Measurements from ENCODE around the gene NDE1.
"Not testable (repeated sequence)": the region's sequence is repeated elsewhere in the genome, so short reads cannot be mapped to it uniquely, and the experiment has no call there.

The NDE1 gene, protein sequence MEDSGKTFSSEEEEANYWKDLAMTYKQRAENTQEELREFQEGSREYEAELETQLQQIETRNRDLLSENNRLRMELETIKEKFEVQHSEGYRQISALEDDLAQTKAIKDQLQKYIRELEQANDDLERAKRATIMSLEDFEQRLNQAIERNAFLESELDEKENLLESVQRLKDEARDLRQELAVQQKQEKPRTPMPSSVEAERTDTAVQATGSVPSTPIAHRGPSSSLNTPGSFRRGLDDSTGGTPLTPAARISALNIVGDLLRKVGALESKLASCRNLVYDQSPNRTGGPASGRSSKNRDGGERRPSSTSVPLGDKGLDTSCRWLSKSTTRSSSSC

DNA sequence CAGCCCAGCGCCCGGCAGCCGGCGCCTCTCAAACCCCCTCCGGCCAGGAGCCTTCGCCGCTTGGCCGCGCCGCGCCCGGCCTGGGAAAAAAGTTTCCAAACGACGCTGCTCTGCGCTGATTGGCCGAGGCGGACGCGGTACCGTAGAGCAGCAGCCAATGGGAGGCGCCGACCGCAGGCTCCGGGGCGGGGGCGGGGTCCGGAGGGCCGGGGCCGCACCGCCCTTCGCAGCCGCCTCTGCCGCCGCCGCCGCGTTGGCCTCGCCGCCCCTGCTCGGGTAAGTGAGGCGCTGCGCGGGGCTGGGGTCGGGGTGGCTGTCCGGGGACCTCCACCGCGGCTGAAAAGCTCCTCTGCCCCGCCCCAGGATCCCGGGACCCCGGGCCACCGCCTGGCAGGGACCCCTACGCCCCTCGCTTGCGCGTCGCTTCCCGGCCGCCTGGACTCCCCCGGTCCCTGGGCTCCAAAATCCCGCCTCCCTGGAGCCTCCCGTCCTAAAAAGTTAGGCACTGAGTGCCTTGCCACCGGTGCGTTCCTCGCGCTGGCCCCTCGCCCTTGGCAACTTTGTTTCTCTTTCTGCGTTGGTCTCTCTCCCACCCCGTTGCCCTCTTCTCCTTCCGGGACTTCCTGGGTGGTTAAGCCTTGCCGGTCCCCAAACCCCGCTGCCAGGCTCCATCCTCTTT lies at the start of gene NDE1:
Gene NDE1, plus strand, starts transcription at position 227 of the 679 bp plus-strand sequence. CDS start 14,534 bp downstream, outside the sequence.
- FAIRE-seq: no peak

DNA sequence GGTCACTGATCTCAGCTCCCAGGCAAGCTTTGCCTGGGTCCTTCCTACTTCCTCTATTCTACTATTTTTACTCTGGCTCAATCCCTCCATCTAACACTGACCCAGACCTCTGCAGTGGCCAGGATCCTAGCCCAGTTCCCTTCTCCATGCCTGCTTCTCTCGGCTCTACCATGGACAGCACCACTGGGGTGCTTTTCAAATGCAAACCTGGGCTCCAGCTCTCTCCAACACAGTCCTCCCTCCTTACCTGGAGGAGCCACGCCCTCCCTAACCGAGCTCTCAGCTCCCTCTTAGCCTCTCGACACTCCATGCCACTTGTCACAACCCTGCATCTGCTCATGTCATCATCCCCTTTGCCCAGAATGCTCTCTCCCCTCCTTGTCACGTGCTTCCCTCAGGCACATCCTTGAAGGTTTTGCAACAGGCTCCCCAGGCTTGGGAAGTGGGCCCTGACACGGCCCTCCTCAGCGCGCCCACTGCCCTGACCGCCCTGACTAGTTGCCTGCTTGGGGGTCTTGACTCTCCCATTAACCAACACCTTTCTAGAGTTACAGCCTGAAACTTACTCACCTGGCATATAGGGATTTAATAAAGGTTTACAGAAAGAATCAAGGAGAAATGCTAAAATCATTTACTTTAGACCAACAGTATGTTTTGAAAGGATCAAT lies 48.7 kb upstream of the NDE1 start:
- no peak for FAIRE-seq

GRCh38 chr16:15602285-15603044 lies 47.6 kb upstream of the NDE1 start:
- no peak for FAIRE-seq

DNA sequence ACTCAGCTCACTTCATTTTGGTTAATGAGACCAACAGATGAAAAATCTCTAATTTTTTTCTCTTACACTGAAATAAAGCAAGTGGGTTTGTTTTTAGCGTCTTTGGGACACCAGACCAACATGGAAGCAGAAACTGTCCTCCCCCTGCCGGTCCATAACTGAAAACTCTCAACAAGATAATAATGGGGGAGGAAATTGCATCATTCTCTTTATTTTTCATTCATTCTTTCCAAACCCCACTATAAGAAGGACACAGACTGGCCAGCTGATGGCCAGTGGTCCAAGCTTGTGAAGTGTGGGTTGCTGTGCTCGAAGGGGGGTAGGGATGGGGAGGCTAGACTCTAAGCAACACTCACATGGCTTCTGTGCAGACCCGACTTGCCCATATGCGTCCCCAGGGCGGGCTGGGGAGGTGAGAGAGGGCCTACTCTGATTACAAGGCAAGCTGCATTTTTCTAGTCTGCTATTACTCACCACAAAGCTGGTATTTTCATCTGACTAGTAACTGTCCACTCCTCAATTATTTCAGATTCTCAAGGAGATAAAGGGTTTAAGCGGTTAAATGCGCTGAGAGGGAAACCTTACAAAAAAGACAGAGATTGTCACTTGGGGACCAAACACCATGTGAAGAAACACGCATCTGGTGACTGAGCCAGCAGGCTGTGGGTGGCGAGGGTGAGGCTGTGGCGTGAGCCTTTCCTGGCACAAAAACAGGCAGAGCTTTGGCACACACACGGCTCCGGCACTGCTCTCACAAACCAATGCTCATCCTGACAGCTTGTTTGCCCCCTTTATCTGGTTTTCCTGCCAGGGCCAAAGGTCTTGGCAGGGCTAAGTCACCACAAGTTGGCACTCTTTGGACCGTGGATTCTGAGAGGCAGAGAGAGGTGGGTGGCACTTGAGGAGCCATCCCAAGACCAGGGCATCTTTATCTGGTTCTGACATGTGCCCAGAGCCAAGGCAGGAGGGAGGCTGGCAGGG lies 45.3 kb upstream of the NDE1 start:
- FAIRE-seq: no peak

- FAIRE-seq: no peak
Measured at GRCh38 chr16:15605839-15606517, 44.1 kb upstream of the NDE1 start.

DNA sequence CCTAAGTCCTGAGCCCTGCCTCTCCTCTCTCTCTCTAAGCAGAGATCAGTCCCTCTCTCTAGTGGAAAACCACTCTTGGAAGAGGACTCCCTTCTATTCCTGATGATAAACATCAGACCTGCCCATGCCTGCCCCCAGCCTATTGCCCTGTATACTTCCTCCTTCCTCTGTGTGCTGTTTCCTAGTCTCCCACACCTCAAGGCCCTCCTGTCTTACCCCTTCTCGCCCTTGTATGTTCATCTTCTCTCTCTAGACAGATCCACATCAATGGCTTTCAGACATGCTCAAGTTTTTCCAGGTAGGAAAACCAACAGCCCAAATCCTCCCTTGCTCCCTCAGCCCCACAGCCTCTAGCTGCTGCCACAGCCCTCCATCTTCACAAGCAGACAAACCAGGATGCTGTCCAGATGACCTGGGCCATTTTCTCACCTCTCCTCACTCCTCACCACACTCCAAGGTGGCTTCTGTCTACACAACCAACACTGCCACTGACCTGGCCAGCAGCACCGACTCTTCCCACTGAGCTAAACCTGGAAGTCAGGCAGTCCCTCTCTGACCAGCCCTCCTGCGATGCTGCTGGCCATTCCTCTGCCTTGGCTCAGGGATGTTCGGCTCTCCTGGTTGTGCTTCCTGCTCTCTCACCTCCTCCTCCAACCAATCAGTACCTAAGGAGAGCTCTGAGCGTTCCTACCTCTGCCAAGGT lies 43.4 kb upstream of the NDE1 start:
- FAIRE-seq: no peak

DNA sequence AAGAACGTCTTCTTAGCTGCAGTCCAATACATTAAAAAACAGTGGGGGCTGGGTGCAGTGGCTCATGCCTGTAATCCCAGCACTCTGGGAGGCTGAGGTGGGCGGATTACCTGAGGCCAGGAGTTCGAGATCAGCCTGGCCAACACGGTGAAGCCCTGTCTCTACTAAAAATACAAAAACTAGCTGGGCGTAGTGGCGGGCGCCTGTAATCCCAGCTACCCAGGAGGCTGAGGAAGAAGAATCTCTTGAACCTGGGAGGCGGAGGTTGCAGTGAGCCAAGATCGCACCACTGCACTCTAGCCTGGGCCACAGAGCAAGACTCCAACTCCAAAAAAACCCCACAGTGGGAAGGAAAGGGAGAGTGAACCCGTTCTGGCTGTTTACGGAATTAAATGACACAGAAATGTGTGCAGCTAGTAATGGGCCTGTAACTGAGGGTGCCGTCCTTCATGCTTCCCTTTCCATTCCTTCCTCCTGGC lies 42.8 kb upstream of the NDE1 start:
- not testable (repeated sequence) for FAIRE-seq

DNA sequence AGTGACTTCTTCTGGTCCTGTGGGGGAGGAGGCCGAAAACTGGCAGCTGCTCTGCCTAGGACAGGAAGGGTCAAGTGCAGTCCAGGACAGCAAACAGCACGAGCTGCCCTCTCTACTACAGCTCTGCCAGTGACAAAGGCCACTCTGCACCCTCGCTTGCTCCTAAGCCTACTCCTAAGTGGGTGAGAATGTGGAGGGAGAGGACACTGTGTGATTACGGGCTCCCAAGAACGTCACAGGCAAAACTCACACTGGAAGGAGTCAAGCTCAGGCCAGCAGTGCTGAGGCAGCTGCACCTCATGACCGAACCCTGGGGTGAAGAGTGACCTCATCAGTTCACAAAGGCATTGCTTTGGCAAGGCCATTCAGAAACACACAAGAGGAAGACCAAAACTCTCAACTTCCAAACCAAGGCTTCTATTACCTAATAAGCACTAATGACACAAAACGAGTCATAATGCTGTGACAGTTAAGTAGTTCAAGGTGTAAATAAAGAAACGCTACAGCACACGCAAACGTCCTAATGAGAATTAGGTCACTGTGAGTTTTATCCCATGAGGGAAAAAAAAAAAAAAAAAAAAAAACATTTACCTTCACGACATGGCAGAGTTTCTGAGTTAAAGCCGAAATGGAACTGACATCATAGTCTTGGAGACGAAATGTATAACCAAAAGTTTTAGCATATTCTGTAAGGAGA lies 42.2 kb upstream of the NDE1 start:
- no peak for FAIRE-seq

DNA sequence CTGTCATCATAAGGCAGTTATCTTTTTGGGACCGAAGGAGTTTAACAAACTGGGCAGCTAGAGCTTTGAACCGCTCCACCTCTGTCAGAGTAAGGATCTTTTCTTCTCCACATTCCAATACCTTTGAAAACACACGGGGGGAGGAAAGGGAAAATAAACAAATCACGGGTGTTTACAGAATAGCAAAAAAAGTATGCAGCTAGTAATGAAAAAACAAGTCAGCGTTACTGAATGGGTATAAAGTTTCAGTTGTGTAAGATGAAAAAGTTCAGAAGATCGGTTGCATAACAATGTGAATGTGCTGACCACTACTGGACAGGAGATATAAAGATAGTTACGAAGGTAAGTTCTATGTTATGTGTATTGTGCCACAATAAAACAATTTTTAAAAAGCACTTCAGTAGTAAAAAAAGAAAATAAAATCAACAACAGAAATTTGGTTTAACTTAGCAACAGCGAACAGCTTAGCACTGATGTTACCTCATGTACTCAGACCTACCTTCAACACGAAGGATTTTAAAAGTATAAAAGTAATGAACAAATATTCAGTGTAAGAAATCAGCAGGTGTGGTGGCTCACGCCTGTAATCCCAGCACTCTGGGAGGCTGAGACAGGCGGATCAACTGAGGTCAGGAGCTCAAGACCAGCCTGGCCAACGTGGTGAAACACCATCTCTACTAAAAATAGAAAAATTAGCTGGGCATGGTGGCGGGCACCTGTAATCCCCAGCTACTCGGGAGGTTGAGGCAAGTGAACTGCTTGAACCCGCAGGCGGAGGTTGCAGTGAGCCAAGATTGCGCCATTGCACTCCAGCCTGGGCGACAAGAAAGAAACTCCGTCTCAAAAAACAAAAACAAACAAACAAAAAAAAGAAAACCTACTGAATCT lies 41.4 kb upstream of the NDE1 start:
- no peak for FAIRE-seq

GRCh38 chr16:15609286-15609649 lies 40.8 kb upstream of the NDE1 start:
- FAIRE-seq: no peak

DNA sequence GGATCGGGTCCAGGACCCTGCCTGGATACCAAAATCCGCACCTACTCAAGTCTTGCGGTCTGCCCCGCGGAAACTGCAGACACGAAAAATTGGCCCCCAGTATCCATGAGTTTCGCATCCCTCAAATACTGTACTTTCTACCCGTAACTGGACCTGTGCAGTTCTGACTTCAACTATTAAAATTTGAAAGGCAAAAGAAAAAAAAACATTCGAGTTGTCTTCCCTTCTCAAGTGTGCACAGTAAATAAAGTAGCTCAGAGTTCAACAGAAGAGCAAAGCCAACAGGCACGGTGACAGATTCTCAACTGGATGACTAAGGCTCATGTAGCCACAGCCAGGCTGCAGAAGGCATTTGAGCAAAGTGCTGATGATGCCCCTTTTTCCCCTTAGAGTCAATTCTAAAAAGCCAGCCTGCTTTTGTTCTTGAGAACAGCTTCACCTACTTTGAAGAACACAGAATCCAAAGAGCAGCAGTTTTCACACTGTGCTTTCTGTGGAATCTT lies 39.6 kb upstream of the NDE1 start:
- FAIRE-seq: no peak

DNA sequence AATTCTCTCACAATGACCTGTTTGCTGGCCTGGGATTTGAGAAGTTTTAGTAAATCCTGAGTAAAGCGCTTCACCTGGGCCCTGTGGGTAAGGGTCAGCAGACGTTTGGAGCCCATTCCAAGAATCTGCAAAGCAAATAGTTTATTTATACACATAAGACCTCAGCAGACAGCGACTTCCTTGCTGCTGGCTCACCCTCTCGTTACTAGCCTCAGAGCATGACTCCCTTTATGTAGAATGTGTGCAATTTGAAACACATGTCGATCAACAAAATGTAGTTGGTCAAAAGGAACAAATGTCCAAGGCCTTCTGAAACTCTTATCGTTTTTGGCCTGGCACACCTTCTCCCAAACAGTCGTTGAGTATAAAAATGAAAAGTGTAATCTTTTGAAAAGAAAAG lies 38.4 kb upstream of the NDE1 start:
- FAIRE-seq: no peak

DNA sequence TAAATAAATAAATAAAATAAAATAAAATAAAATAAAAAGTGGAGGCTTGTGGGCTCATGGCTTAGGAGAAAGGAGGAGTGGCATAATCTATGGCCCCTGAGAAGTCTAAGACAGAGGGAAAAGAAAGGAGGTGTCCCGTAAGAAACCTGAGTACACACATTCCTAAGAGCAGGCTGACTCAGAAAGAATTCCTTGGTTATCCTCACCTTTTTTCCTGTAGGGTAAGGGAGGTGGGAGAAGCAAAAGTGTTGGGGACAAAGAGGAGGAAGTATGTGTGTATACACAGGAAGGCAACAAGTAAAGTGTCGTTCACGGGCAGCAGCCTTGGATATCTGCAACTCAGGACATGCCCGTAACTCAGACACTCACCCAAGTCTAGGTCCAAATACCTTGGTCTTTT lies 36.4 kb upstream of the NDE1 start:
- no peak for FAIRE-seq

GRCh38 chr16:15616012-15616411 lies 34.0 kb upstream of the NDE1 start:
- no peak for FAIRE-seq

- FAIRE-seq: no peak
Measured at GRCh38 chr16:15616475-15617165, 33.4 kb upstream of the NDE1 start.

GRCh38 chr16:15617901-15618300 lies 32.1 kb upstream of the NDE1 start:
- FAIRE-seq: no peak

- no peak for FAIRE-seq
Measured at GRCh38 chr16:15618392-15618791, 31.7 kb upstream of the NDE1 start.

DNA sequence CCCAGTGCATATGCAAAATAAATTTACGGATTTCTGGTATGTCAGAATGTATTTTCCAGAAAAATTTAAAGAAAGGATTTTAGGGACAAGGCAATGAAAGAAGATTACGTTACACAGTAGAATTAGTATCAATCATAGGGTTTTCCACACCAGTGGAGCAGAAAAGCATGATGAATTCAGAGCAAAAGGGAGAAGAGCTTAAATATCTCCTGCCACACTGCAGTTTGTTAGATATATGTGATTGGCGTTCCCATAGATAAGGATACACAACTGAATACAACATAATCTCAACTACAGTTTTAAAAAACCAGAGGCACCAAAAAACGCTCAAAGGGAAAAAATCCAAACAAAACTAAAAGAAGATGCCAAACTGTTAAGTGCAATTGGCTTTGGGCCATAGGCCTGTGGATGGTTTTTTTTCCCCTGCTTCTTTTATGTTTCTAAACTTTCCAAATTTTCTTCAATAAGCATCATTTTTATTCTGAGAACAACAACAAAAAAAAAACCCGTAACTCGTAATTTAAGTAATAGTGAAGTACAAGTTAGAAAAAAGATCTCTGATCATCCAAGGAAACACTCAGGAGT lies 29.3 kb upstream of the NDE1 start:
- FAIRE-seq: no peak
